Measurements from ENCODE around the gene CKS1B. TPM values are rescaled to one million over a fixed set of nuclear protein-coding genes. Genes with fewer than 3 reads are reported as not detected.

CKS1B gene
- total RNA-seq, 3 donors from 2014 or later (not counting 1 experiment from before 2014, with no cell fraction given): 8.5 to 13.0 (median 12.9) TPM

- H3K27me3 ChIP-seq (ENCODE audit: control insufficient read depth, insufficient read depth, low read length): no peaks in the 10 kb centered on the region
- H3K36me3 ChIP-seq (ENCODE audit: control insufficient read depth, insufficient read depth, low read length): peaks cover 2% of the 10 kb centered on the region
- 96% methylated on average over 10 of the region's 12 CpGs for WGBS (ENCODE audit: insufficient coverage)
- no peaks in the 10 kb centered on the region for H3K9me3 ChIP-seq (ENCODE audit: control insufficient read depth, insufficient read depth, low read length)
- H3K4me1 ChIP-seq (ENCODE audit: control insufficient read depth, insufficient read depth, low read length): peaks cover 97% of the 10 kb centered on the region
- Mint-ChIP-seq H3K4me1 (peaks cover 28 to 93% of the 10 kb centered on the region in 2 donors), H3K9me3 (no peaks in the 10 kb centered on the region), H3K27me3 (ENCODE audit: low read depth in 2 of 2) (no peaks in the 10 kb centered on the region), H3K36me3 (no peaks in the 10 kb centered on the region), H3K4me3 (peak overlapping the region; percentile 61), H3K27ac (peak overlapping the region in 1 of 2 donors; percentile 60)
- no peak for ATAC-seq
- DNase-seq: peak in 1 of 2 donors; percentile 51
- TF ChIP-seq CTCF (IDR thresholded peaks at IDR 0.05): no peak
- peak overlapping the region; percentile 20 for H3K27ac ChIP-seq (ENCODE audit: low read length)
- H3K4me3 ChIP-seq (ENCODE audit: low read length): peak overlapping the region; percentile 12
- intact Hi-C loops (cut with micrococcal nuclease): no loop called here
These were observed 34.8 kb downstream of the CKS1B start for GRCh38 chr1:155009221-155009711.

- no peak for TF ChIP-seq CTCF (IDR thresholded peaks at IDR 0.05)
- H3K27ac ChIP-seq (ENCODE audit: low read length): peak overlapping the region; percentile 26
- Mint-ChIP-seq H3K27me3 (ENCODE audit: low read depth in 2 of 2) (no peaks in the 10 kb centered on the region), H3K27ac (peak overlapping the region in 1 of 2 donors; percentile 60), H3K4me1 (peaks cover 26 to 88% of the 10 kb centered on the region in 2 donors), H3K4me3 (peak overlapping the region; percentile 59), H3K9me3 (no peaks in the 10 kb centered on the region), H3K36me3 (no peaks in the 10 kb centered on the region)
- no peaks in the 10 kb centered on the region for H3K9me3 ChIP-seq (ENCODE audit: control insufficient read depth, insufficient read depth, low read length)
- peaks cover 4% of the 10 kb centered on the region for H3K36me3 ChIP-seq (ENCODE audit: control insufficient read depth, insufficient read depth, low read length)
- no peaks in the 10 kb centered on the region for H3K27me3 ChIP-seq (ENCODE audit: control insufficient read depth, insufficient read depth, low read length)
- WGBS (ENCODE audit: insufficient coverage): 96% methylated on average over 5 of the region's 5 CpGs
- peak overlapping the region; percentile 2 for H3K4me3 ChIP-seq (ENCODE audit: low read length)
- DNase-seq: no peak
- peaks cover 97% of the 10 kb centered on the region for H3K4me1 ChIP-seq (ENCODE audit: control insufficient read depth, insufficient read depth, low read length)
- intact Hi-C loops (cut with micrococcal nuclease): no loop called here
- no peak for ATAC-seq
These were observed 35.3 kb downstream of the CKS1B start for GRCh38 chr1:155009742-155010141.

- intact Hi-C loops (cut with micrococcal nuclease): no loop called here
- WGBS (ENCODE audit: insufficient coverage): 64% methylated on average over 3 of the region's 11 CpGs
- Mint-ChIP-seq H3K9me3 (no peaks in the 10 kb centered on the region), H3K4me1 (peaks cover 26 to 83% of the 10 kb centered on the region in 2 donors), H3K4me3 (peak overlapping the region; percentile 59), H3K36me3 (no peaks in the 10 kb centered on the region), H3K27ac (peak overlapping the region in 1 of 2 donors; percentile 60), H3K27me3 (ENCODE audit: low read depth in 2 of 2) (no peaks in the 10 kb centered on the region)
- no peak for TF ChIP-seq CTCF (IDR thresholded peaks at IDR 0.05)
- H3K9me3 ChIP-seq (ENCODE audit: control insufficient read depth, insufficient read depth, low read length): no peaks in the 10 kb centered on the region
- ATAC-seq (no peak), DNase-seq (peak in 1 of 2 donors; percentile 53)
- H3K27ac ChIP-seq (ENCODE audit: low read length): peak overlapping the region; percentile 26
- H3K36me3 ChIP-seq (ENCODE audit: control insufficient read depth, insufficient read depth, low read length): peaks cover 9% of the 10 kb centered on the region
- peaks cover 97% of the 10 kb centered on the region for H3K4me1 ChIP-seq (ENCODE audit: control insufficient read depth, insufficient read depth, low read length)
- no peaks in the 10 kb centered on the region for H3K27me3 ChIP-seq (ENCODE audit: control insufficient read depth, insufficient read depth, low read length)
- peak overlapping the region; percentile 2 for H3K4me3 ChIP-seq (ENCODE audit: low read length)
These were observed 35.9 kb downstream of the CKS1B start for GRCh38 chr1:155010211-155010918.

Data from natural killer cell (primary cell).